EH (cell line): ENCODE measurements around the gene PRKCE.
A peak's percentile ranks its signal among the peaks of the same experiment; 100 is the strongest.

Experiments
- DNase-seq: peaks from one replicate; pipeline ENCODE4 v3.0.0-alpha.2; 2015; ENCODE audit warnings: low read depth

Gene PRKCE

GRCh38 chr2:45631955-45632354, 19.5 kb upstream of the PRKCE start:
- DNase-seq: no peak

GRCh38 chr2:45634223-45634622, 17.3 kb upstream of the PRKCE start:
- DNase-seq: no peak

- DNase-seq: no peak
These were observed 15.5 kb upstream of the PRKCE start for GRCh38 chr2:45636008-45636407.

- peak; percentile 52 for DNase-seq
These were observed 14.0 kb upstream of the PRKCE start for GRCh38 chr2:45637440-45637839.

- DNase-seq: peak; percentile 11
These were observed 10.9 kb upstream of the PRKCE start for GRCh38 chr2:45640576-45640975.

GRCh38 chr2:45643095-45643494, 8.4 kb upstream of the PRKCE start:
- DNase-seq: peak; percentile 32

- peak; percentile 65 for DNase-seq
These were observed 7.6 kb upstream of the PRKCE start for GRCh38 chr2:45643543-45644542.

- no peak for DNase-seq
These were observed 5.2 kb upstream of the PRKCE start for GRCh38 chr2:45646289-45646688.

- no peak for DNase-seq
These were observed 4.1 kb upstream of the PRKCE start for GRCh38 chr2:45647356-45647755.

GRCh38 chr2:45647986-45648520, 3.4 kb upstream of the PRKCE start:
- DNase-seq: no peak

GRCh38 chr2:45648636-45649035, 2.8 kb upstream of the PRKCE start:
- DNase-seq: no peak

GRCh38 chr2:45649462-45649857, 2.0 kb upstream of the PRKCE start:
- peak; percentile 27 for DNase-seq

GRCh38 chr2:45649858-45650811, 1.3 kb upstream of the PRKCE start:
- DNase-seq: peak; percentile 61

- DNase-seq: peak; percentile 96
These were observed 542 bp upstream of the PRKCE start for GRCh38 chr2:45650851-45651414.

- DNase-seq: peak; percentile 68
These were observed 886 bp downstream of the PRKCE start for GRCh38 chr2:45652090-45653031.

GRCh38 chr2:45653122-45653913, 1.8 kb downstream of the PRKCE start:
- DNase-seq: peak; percentile 14

- DNase-seq: no peak
These were observed 2.8 kb downstream of the PRKCE start for GRCh38 chr2:45654250-45654649.

- no peak for DNase-seq
These were observed 10.4 kb downstream of the PRKCE start for GRCh38 chr2:45661828-45662227.

- DNase-seq: no peak
These were observed 13.3 kb downstream of the PRKCE start for GRCh38 chr2:45664635-45665261.
